ENCODE data around the gene SEMA3E.

DNA sequence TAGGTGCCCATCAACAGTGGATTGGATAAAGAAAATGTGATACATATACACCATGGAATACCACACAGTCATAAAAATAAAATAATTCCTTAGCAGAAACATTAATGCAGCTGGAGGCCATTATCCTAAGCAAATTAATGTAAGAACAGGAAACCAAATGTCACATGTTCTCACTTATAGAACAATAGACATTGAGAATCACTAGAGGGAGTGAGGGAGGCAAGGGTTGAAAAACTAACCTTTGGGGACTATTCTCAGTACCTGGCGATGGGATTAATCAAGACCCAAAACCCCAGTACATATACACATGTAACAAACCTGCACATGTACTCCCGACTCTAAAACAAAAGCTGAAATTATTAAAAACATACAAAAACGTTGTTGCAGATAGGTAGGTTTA lies 222.6 kb downstream of the SEMA3E start:
- TF ChIP-seq, protein P1, sequence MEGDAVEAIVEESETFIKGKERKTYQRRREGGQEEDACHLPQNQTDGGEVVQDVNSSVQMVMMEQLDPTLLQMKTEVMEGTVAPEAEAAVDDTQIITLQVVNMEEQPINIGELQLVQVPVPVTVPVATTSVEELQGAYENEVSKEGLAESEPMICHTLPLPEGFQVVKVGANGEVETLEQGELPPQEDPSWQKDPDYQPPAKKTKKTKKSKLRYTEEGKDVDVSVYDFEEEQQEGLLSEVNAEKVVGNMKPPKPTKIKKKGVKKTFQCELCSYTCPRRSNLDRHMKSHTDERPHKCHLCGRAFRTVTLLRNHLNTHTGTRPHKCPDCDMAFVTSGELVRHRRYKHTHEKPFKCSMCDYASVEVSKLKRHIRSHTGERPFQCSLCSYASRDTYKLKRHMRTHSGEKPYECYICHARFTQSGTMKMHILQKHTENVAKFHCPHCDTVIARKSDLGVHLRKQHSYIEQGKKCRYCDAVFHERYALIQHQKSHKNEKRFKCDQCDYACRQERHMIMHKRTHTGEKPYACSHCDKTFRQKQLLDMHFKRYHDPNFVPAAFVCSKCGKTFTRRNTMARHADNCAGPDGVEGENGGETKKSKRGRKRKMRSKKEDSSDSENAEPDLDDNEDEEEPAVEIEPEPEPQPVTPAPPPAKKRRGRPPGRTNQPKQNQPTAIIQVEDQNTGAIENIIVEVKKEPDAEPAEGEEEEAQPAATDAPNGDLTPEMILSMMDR (IDR thresholded peaks at IDR 0.05): no peak
- TF ChIP-seq POLR2A (IDR thresholded peaks at IDR 0.05): no peak
